IMR-90 (cell line): ENCODE results near the gene NSF. TPM values are rescaled to one million over a fixed set of nuclear protein-coding genes. Genes with fewer than 3 reads are reported as not detected.
"Not testable (repeated sequence)": the region's sequence is repeated elsewhere in the genome, so short reads cannot be mapped to it uniquely, and the experiment has no call there.

Experiments used
- ATAC-seq: fragments of 200-7000 bp; cut with Tn5 transposase; 2 replicates; pipeline ENCODE4 v1.9.1; 2020; ENCODE audit warnings: low read depth, mild to moderate bottlenecking, moderate library complexity
- BruUV-seq: library from RNA; stranded (reverse); fragments of 400-500 nt; replicated peaks from 2 replicates; lab custom pipeline; 2021; lab: Mats Ljungman, UMichigan
- CTCF ChIA-PET: fragments of 300-600 bp; formaldehyde crosslinking; extraction: SDS; loops from one replicate; lab custom pipeline; 2021; ENCODE audit warnings: antibody characterized with exemption; lab: Yijun Ruan, JAX
- POLR2A ChIA-PET: fragments of 300-600 bp; sonication (Branson Sonifier 250); formaldehyde crosslinking; loops from one replicate; lab custom pipeline; 2022; ENCODE audit warnings: antibody characterized with exemption; ENCODE audit not compliant: unreplicated experiment; lab: Charles Lee
- DNase-seq: peaks from one replicate; pipeline ENCODE4 v3.0.0; 2013
- H2AFZ ChIP-seq: replicated peaks from 2 replicates; pipeline ENCODE3; 2013; ENCODE audit warnings: low read length, mild to moderate bottlenecking; ENCODE audit not compliant: poor library complexity
- H2AK5ac ChIP-seq: 2 replicates; pipeline ENCODE4 v1.6.1; 2013; ENCODE audit warnings: low read depth, low read length, inconsistent platforms
- H2AK9ac ChIP-seq: replicated peaks from 2 replicates; pipeline ENCODE3; 2013; ENCODE audit warnings: mild to moderate bottlenecking, low read depth, low read length, moderate library complexity; ENCODE audit not compliant: poor library complexity
- H2BK120ac ChIP-seq: 2 replicates; pipeline ENCODE4 v1.6.1; 2013; ENCODE audit warnings: low read depth, low read length, inconsistent platforms
- H2BK15ac ChIP-seq: 3 replicates; pipeline ENCODE4 v1.6.1; 2013; ENCODE audit warnings: low read depth, low read length, inconsistent platforms
- H2BK20ac ChIP-seq: 2 replicates; pipeline ENCODE4 v1.6.1; 2013; ENCODE audit warnings: low read depth, mild to moderate bottlenecking, inconsistent platforms, low read length, moderate library complexity
- H2BK5ac ChIP-seq: 2 replicates; pipeline ENCODE4 v1.6.1; 2013; ENCODE audit warnings: mild to moderate bottlenecking, low read depth, low read length, inconsistent platforms; ENCODE audit not compliant: poor library complexity, severe bottlenecking
- H3K14ac ChIP-seq: replicated peaks from 2 replicates; pipeline ENCODE4 v1.6.1; 2013; ENCODE audit warnings: low read depth, low read length, inconsistent platforms
- H3K18ac ChIP-seq: 2 replicates; pipeline ENCODE4 v1.6.1; 2013; ENCODE audit warnings: low read depth, low read length, control low read depth
- H3K23ac ChIP-seq: 2 replicates; pipeline ENCODE4 v1.6.1; 2013; ENCODE audit warnings: low read depth, low read length, inconsistent platforms
- H3K27ac ChIP-seq: 2 replicates; pipeline ENCODE4 v1.5.1; 2013; ENCODE audit warnings: mild to moderate bottlenecking, control low read depth, low read length; ENCODE audit not compliant: insufficient read depth
- H3K27me3 ChIP-seq: 2 replicates; pipeline ENCODE4 v1.6.1; 2013; ENCODE audit warnings: low read length; ENCODE audit not compliant: control insufficient read depth, insufficient read depth
- H3K36me3 ChIP-seq: 2 replicates; pipeline ENCODE4 v1.6.1; 2013; ENCODE audit warnings: low read length, mixed read lengths; ENCODE audit not compliant: control insufficient read depth, insufficient read depth
- H3K4ac ChIP-seq: 2 replicates; pipeline ENCODE4 v1.6.1; 2013; ENCODE audit warnings: low read depth, low read length, inconsistent platforms
- H3K4me1 ChIP-seq: 2 replicates; pipeline ENCODE4 v1.6.1; 2013; ENCODE audit warnings: low read length, mixed read lengths; ENCODE audit not compliant: control insufficient read depth, insufficient read depth
- H3K4me2 ChIP-seq: 2 replicates; pipeline ENCODE4 v1.6.1; 2013; ENCODE audit warnings: low read depth, mild to moderate bottlenecking, control low read depth, low read length, moderate library complexity
- H3K4me3 ChIP-seq: 2 replicates; pipeline ENCODE4 v1.5.1; 2013; ENCODE audit warnings: low read depth, mild to moderate bottlenecking, control low read depth, low read length, moderate library complexity; ENCODE audit not compliant: insufficient read depth
- H3K56ac ChIP-seq: 2 replicates; pipeline ENCODE4 v1.6.1; 2013; ENCODE audit warnings: low read length, inconsistent platforms; ENCODE audit not compliant: insufficient read depth; ENCODE audit errors: extremely low read depth
- H3K79me1 ChIP-seq, 2 experiments: 2 replicates each; pipeline ENCODE4 v1.6.1; 2013; ENCODE audit warnings: low read length in 2 of 2, inconsistent platforms in 1 of 2, low read depth in 1 of 2
- H3K9ac ChIP-seq: 2 replicates; pipeline ENCODE4 v1.6.1; 2013; ENCODE audit warnings: low read depth, low read length, control low read depth
- H3K9me1 ChIP-seq: 2 replicates; pipeline ENCODE4 v1.6.1; 2013; ENCODE audit warnings: low read length, inconsistent platforms; ENCODE audit not compliant: insufficient read depth
- H3K9me3 ChIP-seq: 2 replicates; pipeline ENCODE4 v1.6.1; 2013; ENCODE audit warnings: low read length; ENCODE audit not compliant: control insufficient read depth, insufficient read depth
- H4K20me1 ChIP-seq: 2 replicates; pipeline ENCODE4 v1.6.1; 2013; ENCODE audit warnings: low read length, inconsistent platforms; ENCODE audit not compliant: insufficient read depth
- H4K5ac ChIP-seq: 2 replicates; pipeline ENCODE4 v1.6.1; 2013; ENCODE audit warnings: mild to moderate bottlenecking, low read depth, low read length, control low read depth
- H4K8ac ChIP-seq, 2 experiments: 2 replicates each; pipeline ENCODE4 v1.6.1; 2013; ENCODE audit warnings: low read depth in 2 of 2, low read length in 2 of 2, control low read depth in 1 of 2, inconsistent platforms in 1 of 2
- H4K91ac ChIP-seq: 2 replicates; pipeline ENCODE4 v1.6.1; 2013; ENCODE audit warnings: low read depth, low read length, inconsistent platforms; ENCODE audit not compliant: insufficient read depth
- WGBS, 2 experiments: methylation state at CpG; one replicate each; pipeline versions ENCODE4 v1.1.5 to v1.1.7; 2013; ENCODE audit warnings: missing lambda C conversion rate in 2 of 2; ENCODE audit not compliant: insufficient read length in 1 of 2; ENCODE audit errors: extremely low coverage in 2 of 2; 5-methylcytosine and 5-hydroxymethylcytosine counted together
- dilution Hi-C: fragments of 300-500 bp; cut with HindIII; formaldehyde crosslinking; loops from one replicate; pipeline ENCODE4 v1.14.3; 2018; ENCODE audit warnings: low sequenced_read_pairs; ENCODE audit not compliant: unreplicated experiment
- in situ Hi-C: fragments of 300-500 bp; cut with MboI; formaldehyde crosslinking; loops from 3 replicates; pipeline ENCODE4 v1.14.3; 2019; ENCODE audit warnings: low sequenced_read_pairs, inconsistent platforms, mixed read lengths
- intact Hi-C: fragments of 100-400 bp; cut with micrococcal nuclease; formaldehyde crosslinking; loops from 2 replicates; pipeline ENCODE4 v1.10.0; 2022
- polyA plus RNA-seq, 3 experiments: library from polyadenylated mRNA; depleted of rRNA; stranded (reverse); fragments of >200 nt; gene quantifications; 2 replicates each; pipeline ENCODE4 v1.2.3, GENCODE V29; 2012; ENCODE audit warnings: low replicate concordance in 1 of 3
- total RNA-seq: library from RNA; depleted of rRNA; stranded (reverse); fragments of >200 nt; gene quantifications from 2 replicates; pipeline ENCODE4 v1.2.3, GENCODE V29; 2012

NSF gene
- total and polyA plus RNA-seq, 2 of the 4 experiments (the other 2 are of a cell fraction): 38.9 to 110 TPM

DNA sequence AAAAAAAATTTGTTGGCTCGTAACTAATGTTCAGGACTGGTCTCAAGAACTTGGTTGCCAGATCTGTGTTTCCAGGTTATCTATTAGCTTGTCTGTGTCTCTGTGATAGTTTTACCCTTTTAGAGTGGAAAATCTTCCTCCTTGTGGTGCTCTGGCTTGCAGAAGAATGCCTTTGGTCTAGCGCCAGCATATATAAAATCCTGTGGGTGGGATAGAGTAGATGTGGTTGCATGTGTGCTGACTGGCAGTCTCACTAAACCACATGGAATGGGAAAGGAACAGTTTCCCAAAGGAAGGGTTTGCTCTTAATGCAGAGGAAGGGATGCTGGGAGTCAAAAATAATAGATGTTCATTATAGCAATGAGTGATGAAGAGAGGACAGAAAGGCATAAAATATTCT lies 33.3 kb downstream of the NSF start:
- H3K14ac ChIP-seq, H2AFZ ChIP-seq, H4K20me1 ChIP-seq, H2BK20ac ChIP-seq, H2BK120ac ChIP-seq, H3K79me1 ChIP-seq, H3K9ac ChIP-seq, H2AK5ac ChIP-seq, BruUV-seq, H3K56ac ChIP-seq, H2BK5ac ChIP-seq, intact Hi-C loops, dilution Hi-C loops, H3K27me3 ChIP-seq, H3K4ac ChIP-seq, H3K4me1 ChIP-seq, H3K23ac ChIP-seq, H3K4me2 ChIP-seq, ATAC-seq, H3K4me3 ChIP-seq, H3K9me3 ChIP-seq, CTCF ChIA-PET, H3K27ac ChIP-seq, H4K5ac ChIP-seq, DNase-seq, H2BK15ac ChIP-seq, POLR2A ChIA-PET, in situ Hi-C loops, H3K9me1 ChIP-seq, H4K91ac ChIP-seq, H3K18ac ChIP-seq, H2AK9ac ChIP-seq, H4K8ac ChIP-seq, H3K36me3 ChIP-seq: not testable (repeated sequence)
- WGBS, 2 experiments: no CpG with 5 or more reads among the region's 2 CpGs

DNA sequence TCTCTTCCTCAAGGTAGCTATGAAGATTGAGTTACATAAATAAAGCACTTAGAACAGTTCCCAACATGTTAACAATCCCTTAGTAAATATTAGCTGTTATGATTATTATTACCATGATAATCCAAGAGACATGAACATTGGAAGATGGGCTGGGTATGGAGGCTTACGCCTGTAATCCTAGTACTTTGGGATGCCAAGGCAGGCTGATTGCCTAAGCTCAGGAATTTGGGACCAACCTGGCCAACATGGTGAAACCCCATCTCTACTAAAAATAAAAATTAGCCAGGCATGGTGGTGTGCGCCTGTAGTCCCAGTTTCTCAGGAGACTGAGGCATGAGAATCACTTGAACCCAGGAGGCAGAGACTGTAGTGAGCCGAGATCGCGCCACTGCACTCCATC lies 34.3 kb downstream of the NSF start:
- intact Hi-C loops, H3K9ac ChIP-seq, BruUV-seq, H3K27ac ChIP-seq, H3K9me3 ChIP-seq, H4K20me1 ChIP-seq, H3K4me3 ChIP-seq, H2AK5ac ChIP-seq, H2BK15ac ChIP-seq, H3K4ac ChIP-seq, ATAC-seq, H2BK120ac ChIP-seq, H3K23ac ChIP-seq, H3K14ac ChIP-seq, H2AFZ ChIP-seq, H3K4me2 ChIP-seq, H3K4me1 ChIP-seq, H2AK9ac ChIP-seq, H2BK20ac ChIP-seq, in situ Hi-C loops, DNase-seq, H3K36me3 ChIP-seq, H2BK5ac ChIP-seq, H3K56ac ChIP-seq, H3K9me1 ChIP-seq, dilution Hi-C loops, H3K18ac ChIP-seq, H3K79me1 ChIP-seq, H4K91ac ChIP-seq, POLR2A ChIA-PET, H3K27me3 ChIP-seq, CTCF ChIA-PET, H4K5ac ChIP-seq, H4K8ac ChIP-seq: not testable (repeated sequence)
- no CpG with 5 or more reads among the region's 5 CpGs for WGBS, 2 experiments
